Measurements from ENCODE around the gene ELMO1.

GRCh38 chr7:37193775-37194135, 254.9 kb downstream of the ELMO1 start:
- TF ChIP-seq LEF1 (IDR thresholded peaks at IDR 0.05; ENCODE audit: borderline replicate concordance) (no peak), BHLHE40 (IDR thresholded peaks at IDR 0.05; ENCODE audit: borderline replicate concordance) (no peak), SUZ12 (IDR thresholded peaks at IDR 0.05) (no peak), TARDBP (IDR thresholded peaks at IDR 0.05) (no peak), NFRKB (IDR thresholded peaks at IDR 0.05) (no peak), SP1 (IDR thresholded peaks at IDR 0.05) (no peak), L3MBTL2 (conservative IDR thresholded peaks at IDR 0.05) (no peak), FOXA1 (IDR thresholded peaks at IDR 0.05) (no peak)
